Lung (tissue), 12 donors: ENCODE results near the gene PDZD8. TPM values are rescaled to one million over a fixed set of nuclear protein-coding genes. Genes with fewer than 3 reads are reported as not detected.

Experiments used
- ATAC-seq: fragments of 200-7000 bp; cut with Tn5 transposase; one replicate; pipeline ENCODE4 v1.9.1; 2020; ENCODE audit warnings: moderate number of reproducible peaks; ENCODE audit not compliant: insufficient read depth, low FRiP score
- DNase-seq, 3 donors: peaks; one replicate each; pipeline ENCODE4 v3.0.0-alpha.2; 2013 to 2017
- H3K27ac ChIP-seq, 2 donors: one replicate each; pipeline ENCODE4 v1.5.1; 2013; ENCODE audit warnings: mild to moderate bottlenecking in 2 of 2, moderate library complexity in 2 of 2, control low read depth in 1 of 2, inconsistent platforms in 1 of 2, low read depth in 1 of 2, low read length in 1 of 2
- H3K27me3 ChIP-seq, 3 donors: one replicate each; pipeline ENCODE4 v1.5.1; 2013; ENCODE audit warnings: low read length in 2 of 3; ENCODE audit not compliant: control insufficient read depth in 3 of 3, insufficient read depth in 3 of 3
- H3K36me3 ChIP-seq, 4 donors: one replicate each; pipeline ENCODE4 v1.5.1; 2013; ENCODE audit warnings: low read length in 4 of 4, mild to moderate bottlenecking in 1 of 4, moderate library complexity in 1 of 4; ENCODE audit not compliant: control insufficient read depth in 4 of 4, insufficient read depth in 4 of 4
- H3K4me1 ChIP-seq, 5 donors: one replicate each; pipeline ENCODE4 v1.5.1; 2013; ENCODE audit warnings: low read length in 5 of 5, mild to moderate bottlenecking in 2 of 5, moderate library complexity in 1 of 5; ENCODE audit not compliant: control insufficient read depth in 5 of 5, insufficient read depth in 5 of 5
- H3K4me3 ChIP-seq: one replicate; pipeline ENCODE4 v1.5.1; 2013; ENCODE audit warnings: mild to moderate bottlenecking, control low read depth, moderate library complexity
- H3K9ac ChIP-seq, 2 donors: one replicate each; pipeline ENCODE4 v1.5.1; 2013; ENCODE audit warnings: low read length in 2 of 2, control low read depth in 1 of 2; ENCODE audit not compliant: insufficient read depth in 1 of 2
- H3K9me3 ChIP-seq, 4 donors: one replicate each; pipeline ENCODE4 v1.5.1; 2013; ENCODE audit warnings: low read length in 3 of 4, mild to moderate bottlenecking in 1 of 4, moderate library complexity in 1 of 4; ENCODE audit not compliant: control insufficient read depth in 4 of 4, insufficient read depth in 3 of 4
- WGBS, 2 donors: extraction: QIAGEN DNeasy Blood & Tissue Kit; methylation state at CpG; one replicate each; pipeline ENCODE4 v1.1.7; 2013; 5-methylcytosine and 5-hydroxymethylcytosine counted together
- polyA plus RNA-seq, 2 donors: library from polyadenylated mRNA; stranded (reverse); fragments of 200-250 nt; gene quantifications; one replicate each; pipeline ENCODE4 v1.2.1, GENCODE V29; 2013
- total RNA-seq, 2 donors: library from RNA; depleted of rRNA in 1 of 2; stranded (reverse); fragments of >200 nt in 1 of 2; gene quantifications; one replicate each; pipeline ENCODE4 v1.2.1, GENCODE V29; 2014 to 2021
- TF ChIP-seq, protein P1 (sequence below): IDR thresholded peaks from 2 replicates; pipeline ENCODE4 v1.5.1; 2012; ENCODE audit warnings: mild to moderate bottlenecking; ENCODE audit errors: control extremely low read depth, extremely low read depth
- donor health status: control.
- donor health status: control.
- donor health status: Bipolar disorder and iron deficiency.
- donor health status: healthy.
- donor health status: DM: yes; HTN: yes; CAD: no.

The PDZD8 gene
- total and polyA plus RNA-seq, 4 donors, result 3.7 to 32.0 (median 19.3) TPM

DNA sequence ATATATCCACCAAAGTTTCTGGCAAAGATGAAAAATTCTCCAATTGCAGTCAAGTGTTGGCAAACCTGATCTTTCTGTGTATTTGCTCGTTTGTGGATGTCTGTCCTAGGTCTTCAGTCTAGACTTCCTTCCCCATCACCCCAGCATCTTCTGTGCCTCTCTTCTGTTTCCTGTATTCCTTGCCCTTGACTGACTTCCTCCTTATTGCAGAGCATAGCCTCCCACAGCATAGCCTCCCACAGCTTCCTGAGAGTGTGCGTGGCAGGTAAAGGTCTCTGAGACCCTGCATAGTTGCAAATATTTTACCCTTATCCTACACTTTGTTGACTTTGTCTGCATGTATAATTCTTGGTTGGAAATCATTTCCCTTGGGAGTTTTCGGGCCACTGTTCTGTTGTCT is 116.0 kb downstream of the PDZD8 start:
- ATAC-seq, result no peak
- peaks cover 0 to 4% (median 0%) of the 10 kb centered on the region in 5 donors for H3K4me1 ChIP-seq

DNA sequence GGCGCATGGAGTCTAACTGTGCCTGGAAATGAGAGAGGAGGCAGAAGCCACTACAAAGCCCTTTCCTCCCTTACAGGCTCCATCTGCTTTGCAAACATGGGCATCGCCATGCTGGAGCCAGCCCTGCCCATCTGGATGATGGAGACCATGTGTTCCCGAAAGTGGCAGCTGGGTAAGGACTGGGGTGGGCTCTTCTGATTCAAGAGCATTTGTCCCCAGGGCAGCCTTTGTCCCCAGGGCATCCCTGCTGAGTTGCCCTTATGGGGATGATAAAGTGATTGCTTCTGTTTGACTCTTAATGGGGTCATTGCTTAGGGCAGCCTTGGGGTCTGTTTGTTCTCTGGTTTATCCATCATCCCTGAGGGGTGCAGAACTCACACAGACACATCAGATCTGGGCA is 117.5 kb downstream of the PDZD8 start:
- 73 to 89% methylated on average over 3 of the region's 3 CpGs for WGBS, 2 donors

More for the DNA sequence above, 116.0 kb downstream of the PDZD8 start:
- no peak overlapping the region for H3K4me3 ChIP-seq
- no peak overlapping the region for H3K27ac ChIP-seq
- TF ChIP-seq, protein P1, sequence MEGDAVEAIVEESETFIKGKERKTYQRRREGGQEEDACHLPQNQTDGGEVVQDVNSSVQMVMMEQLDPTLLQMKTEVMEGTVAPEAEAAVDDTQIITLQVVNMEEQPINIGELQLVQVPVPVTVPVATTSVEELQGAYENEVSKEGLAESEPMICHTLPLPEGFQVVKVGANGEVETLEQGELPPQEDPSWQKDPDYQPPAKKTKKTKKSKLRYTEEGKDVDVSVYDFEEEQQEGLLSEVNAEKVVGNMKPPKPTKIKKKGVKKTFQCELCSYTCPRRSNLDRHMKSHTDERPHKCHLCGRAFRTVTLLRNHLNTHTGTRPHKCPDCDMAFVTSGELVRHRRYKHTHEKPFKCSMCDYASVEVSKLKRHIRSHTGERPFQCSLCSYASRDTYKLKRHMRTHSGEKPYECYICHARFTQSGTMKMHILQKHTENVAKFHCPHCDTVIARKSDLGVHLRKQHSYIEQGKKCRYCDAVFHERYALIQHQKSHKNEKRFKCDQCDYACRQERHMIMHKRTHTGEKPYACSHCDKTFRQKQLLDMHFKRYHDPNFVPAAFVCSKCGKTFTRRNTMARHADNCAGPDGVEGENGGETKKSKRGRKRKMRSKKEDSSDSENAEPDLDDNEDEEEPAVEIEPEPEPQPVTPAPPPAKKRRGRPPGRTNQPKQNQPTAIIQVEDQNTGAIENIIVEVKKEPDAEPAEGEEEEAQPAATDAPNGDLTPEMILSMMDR, result no peak
- H3K9ac ChIP-seq, result no peak overlapping the region
- H3K9me3 ChIP-seq, result no peaks in the 10 kb centered on the region
- H3K27me3 ChIP-seq, result peaks cover 0 to 4% (median 0%) of the 10 kb centered on the region in 3 donors
- H3K36me3 ChIP-seq, result no peaks in the 10 kb centered on the region
- 37 to 46% methylated on average over 3 of the region's 3 CpGs for WGBS, 2 donors
- no peak for DNase-seq

DNA sequence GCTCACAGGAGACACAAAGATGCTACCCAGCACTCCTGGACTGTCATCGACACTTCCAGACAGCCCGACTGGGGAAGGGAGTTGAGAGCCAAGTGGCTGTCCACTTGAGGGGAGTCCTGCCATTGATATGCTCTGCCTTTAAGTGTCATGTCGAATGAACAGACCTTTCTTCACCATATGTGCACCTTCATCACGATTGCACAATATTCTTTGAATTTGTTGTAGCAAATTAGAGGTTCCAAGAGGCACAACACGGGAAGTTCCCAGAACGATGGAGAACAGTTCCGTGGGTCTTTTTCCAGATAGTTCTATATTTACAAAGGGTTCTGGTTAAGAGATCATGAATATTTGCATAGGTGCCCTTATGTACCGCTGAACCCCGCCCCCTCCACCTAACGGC is 118.3 kb downstream of the PDZD8 start:
- ATAC-seq (no peak), DNase-seq (no peak)
- TF ChIP-seq, protein P1, result no peak
- H3K4me3 ChIP-seq, result no peak overlapping the region
- no peaks in the 10 kb centered on the region for H3K9me3 ChIP-seq
- no peaks in the 10 kb centered on the region for H3K36me3 ChIP-seq
- H3K27ac ChIP-seq, result no peak overlapping the region
- peaks cover 0 to 4% (median 0%) of the 10 kb centered on the region in 5 donors for H3K4me1 ChIP-seq
- WGBS, 2 donors, result 75 to 88% methylated on average over 10 of the region's 10 CpGs
- peaks cover 0 to 4% (median 0%) of the 10 kb centered on the region in 3 donors for H3K27me3 ChIP-seq
- no peak overlapping the region for H3K9ac ChIP-seq

More for the DNA sequence above, 117.5 kb downstream of the PDZD8 start:
- DNase-seq (no peak), ATAC-seq (no peak)
- Histone ChIP-seq H3K9me3 (no peaks in the 10 kb centered on the region), H3K9ac (no peak overlapping the region), H3K4me1 (peaks cover 0 to 4% (median 0%) of the 10 kb centered on the region in 5 donors), H3K4me3 (no peak overlapping the region), H3K27me3 (peaks cover 0 to 4% (median 0%) of the 10 kb centered on the region in 3 donors), H3K36me3 (no peaks in the 10 kb centered on the region), H3K27ac (no peak overlapping the region)
- TF ChIP-seq, protein P1, result no peak
